ENCODE data around the gene RAPGEF5.

Gene RAPGEF5

GRCh38 chr7:22278660-22279059 lies 78.3 kb downstream of the RAPGEF5 start:
- DNase-seq (ENCODE audit: low read depth), result no peak
- TF ChIP-seq CTCF (IDR thresholded peaks at IDR 0.05; ENCODE audit: low read depth, low read length, missing control alignments), result no peak

GRCh38 chr7:22277375-22277774 lies 79.6 kb downstream of the RAPGEF5 start:
- no peak overlapping the region for H3K4me3 ChIP-seq (ENCODE audit: low read depth, low read length)
- TF ChIP-seq CTCF (IDR thresholded peaks at IDR 0.05; ENCODE audit: low read depth, low read length, missing control alignments), result no peak
- DNase-seq (ENCODE audit: low read depth), result no peak

More at GRCh38 chr7:22278660-22279059, 78.3 kb downstream of the RAPGEF5 start:
- H3K4me3 ChIP-seq (ENCODE audit: low read depth, low read length), result no peak overlapping the region

GRCh38 chr7:22275661-22276060 lies 81.3 kb downstream of the RAPGEF5 start:
- H3K4me3 ChIP-seq (ENCODE audit: low read depth, low read length), result no peak overlapping the region
- no peak for DNase-seq (ENCODE audit: low read depth)
- no peak for TF ChIP-seq CTCF (IDR thresholded peaks at IDR 0.05; ENCODE audit: low read depth, low read length, missing control alignments)

- DNase-seq (ENCODE audit: low read depth), result no peak
- H3K4me3 ChIP-seq (ENCODE audit: low read depth, low read length), result no peak overlapping the region
- no peak for TF ChIP-seq CTCF (IDR thresholded peaks at IDR 0.05; ENCODE audit: low read depth, low read length, missing control alignments)
These were observed 85.6 kb downstream of the RAPGEF5 start for GRCh38 chr7:22271311-22271710.

GRCh38 chr7:22270371-22270770 lies 86.6 kb downstream of the RAPGEF5 start:
- TF ChIP-seq CTCF (IDR thresholded peaks at IDR 0.05; ENCODE audit: low read depth, low read length, missing control alignments), result no peak
- no peak for DNase-seq (ENCODE audit: low read depth)
- H3K4me3 ChIP-seq (ENCODE audit: low read depth, low read length), result no peak overlapping the region

GRCh38 chr7:22269963-22270362 lies 87.0 kb downstream of the RAPGEF5 start:
- TF ChIP-seq CTCF (IDR thresholded peaks at IDR 0.05; ENCODE audit: low read depth, low read length, missing control alignments), result no peak
- no peak for DNase-seq (ENCODE audit: low read depth)
- H3K4me3 ChIP-seq (ENCODE audit: low read depth, low read length), result no peak overlapping the region

GRCh38 chr7:22268884-22269421 lies 88.0 kb downstream of the RAPGEF5 start:
- no peak for DNase-seq (ENCODE audit: low read depth)
- TF ChIP-seq CTCF (IDR thresholded peaks at IDR 0.05; ENCODE audit: low read depth, low read length, missing control alignments), result no peak

More at GRCh38 chr7:22268884-22269421, 88.0 kb downstream of the RAPGEF5 start:
- no peak overlapping the region for H3K4me3 ChIP-seq (ENCODE audit: low read depth, low read length)
